Naive thymus-derived CD8-positive, alpha-beta T cell (primary cell): ENCODE data around the gene MYPOP. TPM values are rescaled to one million over a fixed set of nuclear protein-coding genes. Genes with fewer than 3 reads are reported as not detected.

Experiments used
- ATAC-seq, 2 donors: fragments of 150-1000 bp; cut with Tn5 transposase in 1 of 2; sonication (Bioruptor Pico), chemical (Tn5 transposase) in 1 of 2; 1 replicate in 1 of 2; 2 replicates in 1 of 2; pipeline ENCODE4 v1.10.0; 2021; ENCODE audit warnings: mild to moderate bottlenecking in 2 of 2, moderate library complexity in 2 of 2
- POLR2A ChIA-PET: fragments of 350-600 bp; sonication (Branson Sonifier 250); formaldehyde crosslinking; loops from one replicate; lab custom pipeline; 2021; ENCODE audit warnings: antibody characterized with exemption; lab: Charles Lee
- DNase-seq, 10 donors: peaks; one replicate each; pipeline versions ENCODE4 v3.0.0 to v3.0.0-alpha.2; 2020 to 2022
- H3K27ac Mint-ChIP-seq, 10 donors: one replicate each; pipeline ENCODE4 v1.8.0; 2020 to 2022; ENCODE audit warnings: mild to moderate bottlenecking in 10 of 10, mixed read lengths in 10 of 10, moderate library complexity in 4 of 10, inconsistent platforms in 1 of 10
- H3K27me3 Mint-ChIP-seq, 5 donors: one replicate each; pipeline ENCODE4 v1.8.0; 2021 to 2022; ENCODE audit warnings: mixed read lengths in 5 of 5
- H3K36me3 Mint-ChIP-seq, 3 donors: one replicate each; pipeline ENCODE4 v1.8.0; 2020 to 2022; ENCODE audit warnings: mixed read lengths in 3 of 3, mild to moderate bottlenecking in 2 of 3, inconsistent platforms in 1 of 3
- H3K4me1 Mint-ChIP-seq, 4 donors: one replicate each; pipeline ENCODE4 v1.8.0; 2021 to 2022; ENCODE audit warnings: mixed read lengths in 4 of 4
- H3K4me3 Mint-ChIP-seq, 10 donors: one replicate each; pipeline ENCODE4 v1.8.0; 2020 to 2022; ENCODE audit warnings: mild to moderate bottlenecking in 10 of 10, mixed read lengths in 10 of 10, moderate library complexity in 6 of 10, inconsistent platforms in 1 of 10
- H3K9me3 Mint-ChIP-seq, 9 donors: one replicate each; pipeline ENCODE4 v1.8.0; 2020 to 2022; ENCODE audit warnings: mixed read lengths in 9 of 9, mild to moderate bottlenecking in 3 of 9, inconsistent platforms in 1 of 9, moderate library complexity in 1 of 9
- polyA plus RNA-seq, 3 donors: library from polyadenylated mRNA; unstranded; fragments of 300-500 nt; fragmentation: Illumina TruSeq; gene quantifications; one replicate each; pipeline ENCODE4 v1.2.3, GENCODE V29; 2021
- total RNA-seq, 8 experiments: library from RNA in 2 of 8; stranded (reverse) in 2 of 8; gene quantifications; one replicate each; pipeline ENCODE4 v1.2.3 and lab custom pipeline; 2021 to 2026

Gene MYPOP
- total and polyA plus RNA-seq, 5 experiments from 2014 or later, result 0.23 to 10.9 (median 10.5) TPM; not detected in 2

- no peaks in the 10 kb centered on the region for H3K27me3 Mint-ChIP-seq
- H3K27ac Mint-ChIP-seq, result peak overlapping the region in 1 of 10 donors; percentile 17
- DNase-seq (no peak), ATAC-seq (no peak)
- no peak overlapping the region for H3K4me3 Mint-ChIP-seq
- H3K36me3 Mint-ChIP-seq, result peaks cover 6 to 85% (median 9%) of the 10 kb centered on the region in 3 donors
- POLR2A ChIA-PET, result interaction anchor here (1.0 kb wide), 2 partner anchors 39 to 95 kb away, joined by 3 read pairs; no protein-coding TSS in a partner anchor
- H3K9me3 Mint-ChIP-seq, result no peaks in the 10 kb centered on the region
- peaks cover 4 to 13% (median 9%) of the 10 kb centered on the region in 4 donors for H3K4me1 Mint-ChIP-seq
These were observed 49.4 kb downstream of the MYPOP start for GRCh38 chr19:45852983-45853382.

- ATAC-seq, result no peak
- peak overlapping the region in 3 of 10 donors; percentile 18 to 49 (median 25) for H3K27ac Mint-ChIP-seq
- POLR2A ChIA-PET, result interaction anchor here (1.0 kb wide), 1 partner anchor 96 kb away, joined by 3 read pairs; no protein-coding TSS in a partner anchor
- H3K27me3 Mint-ChIP-seq, result no peaks in the 10 kb centered on the region
- no peak overlapping the region for H3K4me3 Mint-ChIP-seq
- peaks cover 4 to 12% (median 10%) of the 10 kb centered on the region in 4 donors for H3K4me1 Mint-ChIP-seq
- peaks cover 6 to 87% (median 13%) of the 10 kb centered on the region in 3 donors for H3K36me3 Mint-ChIP-seq
- DNase-seq, result no peak
- H3K9me3 Mint-ChIP-seq, result no peaks in the 10 kb centered on the region
These were observed 50.2 kb downstream of the MYPOP start for GRCh38 chr19:45852145-45852750.

GRCh38 chr19:45848922-45849321, 53.5 kb downstream of the MYPOP start:
- no peaks in the 10 kb centered on the region for H3K9me3 Mint-ChIP-seq
- no peak for DNase-seq
- no peak overlapping the region for H3K4me3 Mint-ChIP-seq
- H3K36me3 Mint-ChIP-seq, result peaks cover 10 to 87% (median 28%) of the 10 kb centered on the region in 3 donors
- no peak overlapping the region for H3K27ac Mint-ChIP-seq
- H3K4me1 Mint-ChIP-seq, result peaks cover 0 to 12% (median 9%) of the 10 kb centered on the region in 4 donors
- no peak for ATAC-seq
- no peaks in the 10 kb centered on the region for H3K27me3 Mint-ChIP-seq
- POLR2A ChIA-PET, result no interaction called here

- H3K27ac Mint-ChIP-seq, result no peak overlapping the region
- POLR2A ChIA-PET, result no interaction called here
- DNase-seq (no peak), ATAC-seq (no peak)
- no peaks in the 10 kb centered on the region for H3K27me3 Mint-ChIP-seq
- H3K9me3 Mint-ChIP-seq, result no peaks in the 10 kb centered on the region
- H3K36me3 Mint-ChIP-seq, result peaks cover 10 to 89% (median 30%) of the 10 kb centered on the region in 3 donors
- no peak overlapping the region for H3K4me3 Mint-ChIP-seq
- H3K4me1 Mint-ChIP-seq, result peaks cover 0 to 10% (median 6%) of the 10 kb centered on the region in 4 donors
These were observed 54.8 kb downstream of the MYPOP start for GRCh38 chr19:45847663-45848062.

- H3K4me3 Mint-ChIP-seq, result no peak overlapping the region
- ATAC-seq (no peak), DNase-seq (no peak)
- H3K27ac Mint-ChIP-seq, result peak overlapping the region in 1 of 10 donors; percentile 55
- peaks cover 3 to 93% (median 41%) of the 10 kb centered on the region in 3 donors for H3K36me3 Mint-ChIP-seq
- H3K9me3 Mint-ChIP-seq, result no peaks in the 10 kb centered on the region
- no peaks in the 10 kb centered on the region for H3K27me3 Mint-ChIP-seq
- peaks cover 0 to 9% (median under 1%) of the 10 kb centered on the region in 4 donors for H3K4me1 Mint-ChIP-seq
- POLR2A ChIA-PET, result interaction anchor here (2.2 kb wide), 1 partner anchor 25 kb away, joined by 7 read pairs; no protein-coding TSS in a partner anchor
These were observed 60.2 kb downstream of the MYPOP start for GRCh38 chr19:45842198-45842597.

Other genes with a start within 250 kb of the MYPOP start
- gene GIPR, start 234.4 kb downstream of the MYPOP start, total RNA-seq, result 10 to 100 TPM in 1 of 2 experiments, 1 to 10 TPM in 1; 9.7 to 10.4 TPM
- under 1 TPM in 2 of 3 donors, not detected in 1; 0.38 to 0.61 TPM for gene GIPR, start 234.4 kb downstream of the MYPOP start, polyA plus RNA-seq
- 100 to 1,000 TPM; 395 to 410 TPM for gene SNRPD2, start 210.7 kb downstream of the MYPOP start, total RNA-seq
- 1,000 to 10,000 TPM; 1,119 to 1,289 (median 1,220) TPM for gene SNRPD2, start 210.7 kb downstream of the MYPOP start, polyA plus RNA-seq
- 10 to 100 TPM in 1 of 2 experiments, 1 to 10 TPM in 1; 7.3 to 11.4 TPM for gene QPCTL, start 209.9 kb downstream of the MYPOP start, total RNA-seq
- gene QPCTL, start 209.9 kb downstream of the MYPOP start, polyA plus RNA-seq, result 1 to 10 TPM in 2 of 3 donors, under 1 TPM in 1; 0.65 to 2.3 (median 1.6) TPM
- 10 to 100 TPM; 35.3 to 42.3 TPM for gene FBXO46, start 171.7 kb downstream of the MYPOP start, total RNA-seq
- 10 to 100 TPM; 12.4 to 15.2 (median 12.5) TPM for gene FBXO46, start 171.7 kb downstream of the MYPOP start, polyA plus RNA-seq
- not detected for gene MEIOSIN, start 169.2 kb downstream of the MYPOP start, total RNA-seq
- not detected for gene MEIOSIN, start 169.2 kb downstream of the MYPOP start, polyA plus RNA-seq
- 1 to 10 TPM; 1.4 to 1.8 TPM for gene SIX5, start 133.4 kb downstream of the MYPOP start, total RNA-seq
- gene SIX5, start 133.4 kb downstream of the MYPOP start, polyA plus RNA-seq, result under 1 TPM; 0.08 to 0.11 (median 0.09) TPM
- 10 to 100 TPM; 44.2 to 44.3 TPM for gene DMPK, start 120.1 kb downstream of the MYPOP start, total RNA-seq
- under 1 TPM; 0.60 to 0.99 (median 0.81) TPM for gene DMPK, start 120.1 kb downstream of the MYPOP start, polyA plus RNA-seq
- 10 to 100 TPM; 49.5 to 54.1 TPM for gene DMWD, start 109.8 kb downstream of the MYPOP start, total RNA-seq
- 10 to 100 TPM in 2 of 3 donors, 1 to 10 TPM in 1; 8.0 to 16.5 (median 11.9) TPM for gene DMWD, start 109.8 kb downstream of the MYPOP start, polyA plus RNA-seq
- gene RSPH6A, start 87.3 kb downstream of the MYPOP start, total RNA-seq, result under 1 TPM; 0.36 to 0.57 TPM
- gene RSPH6A, start 87.3 kb downstream of the MYPOP start, polyA plus RNA-seq, result not detected
- gene SYMPK, start 39.5 kb downstream of the MYPOP start, total RNA-seq, result 10 to 100 TPM; 89.9 to 91.1 TPM
- gene SYMPK, start 39.5 kb downstream of the MYPOP start, polyA plus RNA-seq, result 10 to 100 TPM in 2 of 3 donors, 1 to 10 TPM in 1; 4.4 to 15.4 (median 13.8) TPM
- gene FOXA3, start 38.3 kb downstream of the MYPOP start, total RNA-seq, result not detected
- not detected for gene FOXA3, start 38.3 kb downstream of the MYPOP start, polyA plus RNA-seq
- gene IRF2BP1, start 16.5 kb downstream of the MYPOP start, total RNA-seq, result 10 to 100 TPM; 32.9 to 33.8 TPM
- gene IRF2BP1, start 16.5 kb downstream of the MYPOP start, polyA plus RNA-seq, result 1 to 10 TPM; 7.0 to 9.1 (median 7.6) TPM
- not detected for gene NANOS2, start 12.2 kb upstream of the MYPOP start, total RNA-seq
- not detected for gene NANOS2, start 12.2 kb upstream of the MYPOP start, polyA plus RNA-seq
- gene NOVA2, start 71.3 kb upstream of the MYPOP start, total RNA-seq, result not detected
- gene NOVA2, start 71.3 kb upstream of the MYPOP start, polyA plus RNA-seq, result not detected
- 10 to 100 TPM; 32.5 to 38.9 TPM for gene CCDC61, start 92.9 kb upstream of the MYPOP start, total RNA-seq
- gene CCDC61, start 92.9 kb upstream of the MYPOP start, polyA plus RNA-seq, result 10 to 100 TPM in 1 of 3 donors, 1 to 10 TPM in 2; 7.9 to 12.1 (median 8.6) TPM
- not detected for gene PGLYRP1, start 120.4 kb upstream of the MYPOP start, total RNA-seq
- not detected for gene PGLYRP1, start 120.4 kb upstream of the MYPOP start, polyA plus RNA-seq
- not detected for gene IGFL4, start 138.4 kb upstream of the MYPOP start, total RNA-seq
- gene IGFL4, start 138.4 kb upstream of the MYPOP start, polyA plus RNA-seq, result not detected
- not detected for gene IGFL3, start 222.1 kb upstream of the MYPOP start, total RNA-seq
- gene IGFL3, start 222.1 kb upstream of the MYPOP start, polyA plus RNA-seq, result not detected
- gene IGFL2, start 245.6 kb upstream of the MYPOP start, total RNA-seq, result not detected
- not detected for gene IGFL2, start 245.6 kb upstream of the MYPOP start, polyA plus RNA-seq